Activated T-cell treated with anti-CD3 and anti-CD28 coated beads for 48 hours (primary cell): Measurements from ENCODE around the gene SNRPD2.
A peak's percentile ranks its signal among the peaks of the same experiment; 100 is the strongest.
"Not testable (repeated sequence)": the region's sequence is repeated elsewhere in the genome, so short reads cannot be mapped to it uniquely, and the experiment has no call there.

Source experiments
- DNase-seq: peaks from one replicate; pipeline ENCODE4 v3.0.0-alpha.2; 2020; ENCODE audit warnings: low read depth

Gene SNRPD2

DNA sequence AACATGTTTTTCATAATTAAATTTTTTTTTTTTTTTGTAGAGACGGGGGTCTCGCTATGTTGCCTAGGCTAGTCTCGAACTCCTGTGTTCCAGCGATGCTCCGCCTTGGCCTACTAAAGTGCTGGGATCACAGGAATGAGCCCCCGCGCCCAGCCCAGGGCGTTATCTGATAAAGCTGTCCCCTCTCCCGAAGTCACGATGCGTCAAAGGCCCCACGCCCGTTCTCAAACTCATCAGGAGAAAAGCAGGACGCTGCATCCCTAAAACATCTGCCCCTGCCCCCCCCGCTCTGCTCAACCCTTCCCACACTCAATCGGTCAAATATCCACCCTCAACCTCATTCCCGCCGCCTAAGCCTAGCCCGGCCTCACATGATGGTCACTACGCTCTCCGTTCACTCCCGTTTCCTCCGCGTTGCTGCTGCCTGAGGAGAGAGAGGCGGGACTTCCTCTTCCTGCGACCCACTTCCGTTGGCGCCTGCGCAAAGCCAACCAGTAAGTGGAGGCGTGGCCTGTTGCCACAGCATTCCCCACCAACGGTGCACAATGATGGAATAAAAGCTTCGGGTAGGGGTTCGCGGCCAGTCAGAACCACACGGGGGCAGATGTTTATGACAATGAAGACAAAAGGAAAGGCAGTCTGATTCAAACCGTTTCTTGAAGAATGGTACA, at the start of gene SNRPD2:
TSS of gene SNRPD2 (minus strand) at position 438 of the 671 bp plus-strand sequence. CDS start at position 373, 65 bp downstream.
- peak; percentile 91 for DNase-seq

DNA sequence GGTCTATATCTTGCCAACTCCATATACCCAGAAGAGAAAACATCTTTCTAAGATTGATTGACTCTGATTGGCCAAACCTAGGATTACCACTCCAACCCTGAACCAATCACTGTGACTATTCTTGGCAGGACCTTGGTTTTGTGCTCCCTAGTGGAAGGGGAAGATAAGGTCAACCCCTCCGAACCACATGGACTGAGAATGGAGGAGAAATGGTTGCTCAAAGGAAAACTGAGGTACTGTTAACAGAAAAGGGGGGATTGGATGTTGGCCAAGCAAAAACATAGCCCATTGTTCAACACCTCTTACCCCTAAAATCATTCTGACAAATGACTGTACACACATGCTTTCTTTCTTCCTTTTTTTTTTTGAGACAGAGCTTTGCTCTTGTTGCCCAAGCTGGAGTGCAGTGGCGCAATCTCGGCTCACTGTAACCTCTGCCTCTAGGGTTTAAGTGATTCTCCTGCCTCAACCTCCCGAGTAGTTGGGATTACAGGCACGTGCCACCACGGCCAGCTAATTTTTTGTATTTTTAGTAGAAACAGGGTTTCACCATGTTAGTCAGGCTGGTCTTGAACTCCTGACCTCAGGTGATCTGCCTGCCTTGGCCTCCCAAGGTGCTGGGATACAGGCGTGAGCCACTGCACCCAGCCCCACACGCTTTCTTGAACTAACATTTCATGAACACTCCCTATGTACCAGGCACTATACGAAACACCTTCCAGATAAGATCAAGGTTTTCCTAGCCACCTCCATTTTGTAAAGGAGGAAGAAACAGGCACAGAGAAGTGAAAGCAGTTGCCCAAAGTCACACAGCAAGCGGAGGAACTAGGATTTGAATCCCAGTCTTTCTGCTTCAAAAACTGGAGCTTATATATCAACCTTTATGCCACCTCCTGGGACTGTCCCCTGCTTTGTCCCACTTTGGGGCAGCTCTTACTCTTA, 48.0 kb upstream of the SNRPD2 start:
- no peak for DNase-seq

DNA sequence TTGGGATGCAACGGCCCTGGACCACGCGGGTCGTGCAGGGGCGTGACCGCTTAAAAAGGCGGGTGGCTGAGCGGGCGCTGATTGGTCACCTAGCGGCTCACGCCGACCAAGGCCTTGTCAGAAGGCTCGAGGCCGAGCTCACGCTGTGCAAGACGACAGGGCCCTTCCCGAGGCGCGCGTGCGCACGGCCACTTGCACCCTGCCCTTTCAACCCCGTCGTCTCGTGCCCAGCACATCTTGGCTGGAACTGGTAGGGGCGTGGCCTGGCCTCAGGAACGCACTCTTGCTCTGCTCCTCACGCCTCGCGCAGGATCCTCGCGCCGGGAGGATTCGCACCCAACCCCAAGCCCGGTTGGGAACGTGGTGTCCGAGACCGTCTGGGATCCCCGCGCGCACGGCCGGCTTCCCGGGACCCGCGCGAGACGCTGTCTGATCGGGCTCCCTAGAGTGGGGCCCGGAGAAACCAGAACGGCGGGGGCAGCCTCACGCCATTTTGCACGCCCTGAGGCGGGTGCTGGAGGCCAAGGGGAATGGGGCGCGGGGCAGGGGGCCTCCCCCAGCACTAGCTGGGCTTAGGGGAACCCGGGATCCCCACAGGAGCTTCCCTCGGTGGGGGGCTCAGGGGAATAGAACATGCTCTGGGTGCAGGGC, 41.5 kb upstream of the SNRPD2 start, which contains the start of gene MEIOSIN:
TSS of gene MEIOSIN (plus strand) at position 280 of the 651 bp plus-strand sequence. CDS start 1,938 bp downstream, outside the sequence.
- no peak for DNase-seq

DNA sequence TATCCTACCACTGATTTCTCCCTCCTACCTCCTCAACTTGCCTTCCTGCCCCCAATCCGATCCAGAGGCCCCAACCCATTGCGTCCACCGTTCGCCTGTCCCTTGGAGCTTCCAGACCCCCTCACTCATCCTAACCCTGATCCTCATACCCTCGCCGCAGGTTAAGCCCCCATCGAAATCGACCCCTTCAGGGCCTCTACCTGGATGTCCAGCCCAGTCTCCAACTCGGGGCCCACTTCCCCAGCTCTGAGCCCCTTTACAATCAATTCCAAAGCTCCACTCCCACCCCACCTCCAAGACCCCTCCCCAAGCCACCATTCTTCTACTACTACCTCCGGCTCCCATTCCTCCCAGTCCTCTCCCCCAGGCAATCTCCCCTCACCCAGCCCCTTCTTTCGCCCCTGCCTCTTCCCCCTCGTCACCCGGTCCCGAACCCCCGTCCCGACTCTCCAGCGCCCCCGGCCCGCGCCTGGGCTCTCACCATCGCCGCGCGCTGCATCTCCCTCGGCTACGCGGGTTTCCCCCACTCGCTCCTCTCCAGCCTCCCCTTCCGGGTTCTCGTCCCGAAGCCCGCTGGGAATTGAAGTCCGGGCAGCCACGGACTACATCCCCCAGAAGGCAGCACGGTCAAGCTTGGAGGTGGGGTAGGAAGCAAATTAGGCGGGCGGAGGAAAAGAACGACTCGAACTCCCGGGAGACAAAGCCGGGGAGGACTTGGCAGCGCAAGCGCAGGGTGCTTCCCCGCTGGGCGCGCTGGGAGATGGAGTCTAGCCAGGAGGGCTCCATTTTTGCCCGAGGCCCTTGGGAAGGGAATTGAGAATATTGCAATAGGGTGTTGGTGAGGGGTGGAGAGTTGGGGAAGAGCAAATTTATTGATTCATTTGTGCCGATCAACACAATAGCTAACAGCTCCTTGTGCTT, 38.9 kb upstream of the SNRPD2 start, which contains the start of gene FBXO46:
TSS of gene FBXO46 (minus strand) at position 529 of the 921 bp plus-strand sequence. CDS start 17,401 bp downstream, outside the sequence.
- peak; percentile 90 for DNase-seq

DNA sequence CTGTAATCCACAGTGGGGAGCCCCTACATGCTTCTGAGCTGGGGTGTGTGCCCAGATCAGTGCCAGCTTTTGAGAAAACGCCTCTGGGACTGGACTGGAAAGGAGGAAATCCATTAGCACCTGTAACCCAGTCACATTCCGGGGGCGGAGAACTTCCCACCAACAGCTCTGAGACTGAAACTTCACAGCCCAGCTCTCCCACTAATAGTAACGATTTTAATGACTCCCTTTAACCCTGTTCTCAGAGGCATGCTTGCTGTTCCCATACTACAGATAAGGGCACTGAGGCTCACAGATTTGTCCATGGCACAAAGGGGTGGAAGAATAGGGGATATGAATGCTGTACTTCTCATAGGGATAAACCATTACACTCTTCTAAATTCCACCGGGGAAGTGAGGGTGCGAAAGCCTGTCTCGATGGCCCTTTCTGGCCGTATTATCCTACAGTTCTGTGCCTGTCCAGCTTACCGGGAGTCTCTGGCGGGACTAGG, 38.1 kb upstream of the SNRPD2 start:
- no peak for DNase-seq

DNA sequence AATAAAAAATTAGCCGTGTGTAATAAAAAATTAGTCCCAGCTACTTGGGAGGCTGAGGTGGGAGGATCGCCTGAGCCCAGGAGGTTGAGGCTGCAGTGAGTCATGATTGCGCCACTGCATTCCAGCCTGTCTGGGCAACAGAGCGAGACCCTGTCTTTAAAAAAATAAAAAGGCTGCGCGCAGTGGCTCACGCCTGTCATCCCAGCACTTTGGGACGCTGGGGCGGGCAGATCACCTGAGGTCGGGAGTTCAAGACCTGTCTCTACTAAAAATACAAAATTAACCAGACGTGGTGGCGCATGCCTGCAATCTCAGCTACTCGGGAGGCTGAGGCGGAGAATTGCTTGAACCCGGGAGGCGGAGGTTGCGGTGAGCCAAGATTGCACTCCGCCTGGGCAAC, 36.9 kb upstream of the SNRPD2 start:
- not testable (repeated sequence) for DNase-seq

DNA sequence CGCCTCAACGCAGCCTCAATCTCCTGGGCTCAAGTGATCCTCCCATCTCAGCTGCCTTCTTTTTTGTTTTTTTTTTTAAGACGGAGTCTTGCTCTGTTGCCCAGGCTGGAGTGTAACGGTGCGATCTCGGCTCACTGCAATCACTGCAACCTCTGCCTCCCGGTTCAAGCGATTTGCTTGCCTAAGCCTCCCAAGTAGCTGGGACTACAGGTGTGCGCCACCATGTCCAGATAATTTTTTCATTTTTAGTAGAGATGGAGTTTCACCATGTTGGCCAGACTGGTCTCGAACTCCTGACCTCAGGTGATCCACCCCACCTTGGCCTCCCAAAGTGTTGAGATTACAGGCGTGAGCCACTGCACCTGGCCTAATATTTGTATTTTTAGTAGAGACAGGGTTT, 28.3 kb upstream of the SNRPD2 start:
- DNase-seq = not testable (repeated sequence)

DNA sequence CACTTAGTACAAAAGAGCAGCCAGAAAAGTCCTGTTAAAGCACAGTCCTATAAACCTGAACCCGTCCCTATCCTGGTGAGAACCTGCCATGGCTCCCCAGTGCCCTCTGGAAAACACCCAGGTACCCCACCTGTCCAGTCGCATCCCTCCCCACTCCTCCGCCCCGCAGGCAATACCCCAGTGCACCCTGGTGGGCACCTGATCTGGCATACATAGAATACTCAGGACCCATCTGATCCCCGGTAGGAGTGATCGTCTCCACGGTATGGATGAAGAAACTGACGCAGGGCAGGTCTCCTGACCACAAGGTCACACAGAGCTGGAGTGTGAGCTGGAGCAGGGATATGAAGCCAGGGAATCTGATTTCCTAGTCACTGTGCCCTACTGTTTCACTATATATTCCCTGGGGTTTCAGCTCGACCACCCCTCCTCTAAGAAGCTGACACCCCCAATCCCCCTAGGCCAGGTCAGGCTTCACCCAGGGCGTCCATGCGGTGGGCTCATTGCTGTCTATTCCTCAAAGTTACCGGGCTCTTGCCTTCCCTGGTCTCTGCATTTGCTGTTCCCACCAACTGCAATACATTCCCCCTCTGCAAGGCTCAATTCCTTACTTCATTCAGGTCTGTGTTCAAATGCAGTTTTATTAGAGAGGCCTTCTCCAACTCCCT, 26.4 kb upstream of the SNRPD2 start:
- DNase-seq = no peak

DNA sequence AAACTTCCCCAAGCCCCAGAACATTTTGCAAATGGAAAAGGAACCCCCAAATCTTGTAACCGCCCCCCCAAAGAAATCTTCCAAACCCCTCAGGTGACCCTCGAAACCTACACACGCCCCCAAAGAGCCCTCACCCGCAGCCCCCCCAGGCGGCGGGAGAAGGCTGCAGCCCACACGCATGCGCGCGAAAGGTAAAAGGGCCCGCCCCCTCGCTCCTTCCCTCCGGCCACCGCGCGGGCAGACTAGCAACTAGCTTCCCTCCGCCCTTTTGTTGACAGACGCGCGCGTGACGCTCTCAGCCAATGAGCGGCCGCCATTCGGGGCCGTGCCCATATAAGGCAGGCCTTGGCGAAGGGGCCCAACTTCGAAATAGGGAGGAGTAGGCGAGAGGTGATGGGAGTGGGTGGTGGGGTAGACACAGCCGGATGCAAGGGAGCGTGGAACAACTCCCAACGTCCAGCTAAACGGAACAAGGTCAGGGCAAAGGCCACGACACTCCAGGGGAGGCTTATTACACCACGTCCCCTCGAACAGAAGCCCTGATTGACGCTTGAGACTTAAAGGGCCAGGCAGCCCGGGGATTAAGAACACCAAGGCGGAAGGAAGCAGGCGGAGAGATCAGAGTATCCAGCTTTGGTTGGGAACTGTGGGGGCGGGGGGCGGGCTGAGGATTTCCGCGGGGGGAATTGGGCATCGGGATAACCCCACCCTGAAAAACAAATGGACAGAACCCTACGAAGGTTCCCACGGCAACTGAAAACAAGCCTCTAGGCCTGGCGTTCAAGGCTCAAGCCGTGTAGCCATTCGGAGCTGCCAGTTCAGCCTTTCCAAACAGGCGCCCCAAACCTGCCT, 25.6 kb upstream of the SNRPD2 start:
- DNase-seq = peak; percentile 97

DNA sequence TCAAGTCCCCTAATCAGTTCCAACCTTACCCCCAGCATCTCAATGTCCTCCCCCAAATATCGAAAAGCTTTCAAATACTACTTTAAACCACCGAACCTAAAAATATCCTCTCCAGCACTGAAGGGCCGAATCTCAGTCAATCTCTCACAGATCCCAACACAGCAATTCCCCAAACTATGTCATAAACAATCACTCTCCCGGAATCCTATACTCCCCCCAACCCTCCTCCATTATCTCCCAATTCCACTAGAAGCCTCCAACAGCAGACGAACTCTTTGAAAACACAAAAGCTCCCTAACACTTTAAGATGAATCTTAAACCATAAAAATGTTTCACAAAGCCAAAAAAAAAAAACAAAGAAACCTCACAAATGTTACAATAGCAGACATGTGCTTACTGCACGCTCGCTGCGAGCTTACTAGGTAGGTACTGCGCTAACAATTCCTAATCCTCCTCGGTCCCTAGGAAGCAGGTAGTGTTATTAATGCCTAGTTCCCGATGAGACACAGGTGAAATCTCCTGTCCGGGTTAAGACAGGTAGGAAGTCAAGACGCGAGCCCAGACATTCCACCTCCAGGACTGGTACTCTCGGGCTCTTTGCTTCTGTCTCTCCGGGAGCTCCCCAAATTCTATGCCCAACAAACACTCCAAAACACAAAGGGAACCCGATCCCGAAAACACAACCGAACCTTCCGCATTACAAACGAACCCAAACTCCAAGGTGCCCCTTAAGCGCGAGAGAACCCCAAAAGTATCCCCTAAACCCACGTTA, 24.8 kb upstream of the SNRPD2 start:
- DNase-seq = no peak

DNA sequence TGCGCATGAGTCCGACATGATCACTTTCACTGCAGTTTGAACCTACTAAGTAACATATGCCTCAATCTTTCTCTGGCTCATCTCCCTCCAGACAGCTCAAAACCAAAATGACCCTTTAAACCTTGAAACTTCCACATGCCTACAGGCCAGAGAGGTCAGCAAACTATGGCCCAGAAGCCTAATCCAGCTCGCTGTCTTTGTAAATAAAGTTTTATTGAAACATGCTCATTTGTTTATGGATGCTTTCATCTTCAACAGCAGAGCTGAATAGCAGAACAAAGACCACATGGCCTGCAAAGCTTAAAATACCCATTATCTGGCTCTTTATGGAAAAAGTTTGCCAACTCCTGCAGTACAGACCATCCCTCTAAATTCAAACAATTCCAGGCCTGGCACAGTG, 23.4 kb upstream of the SNRPD2 start:
- DNase-seq = no peak

DNA sequence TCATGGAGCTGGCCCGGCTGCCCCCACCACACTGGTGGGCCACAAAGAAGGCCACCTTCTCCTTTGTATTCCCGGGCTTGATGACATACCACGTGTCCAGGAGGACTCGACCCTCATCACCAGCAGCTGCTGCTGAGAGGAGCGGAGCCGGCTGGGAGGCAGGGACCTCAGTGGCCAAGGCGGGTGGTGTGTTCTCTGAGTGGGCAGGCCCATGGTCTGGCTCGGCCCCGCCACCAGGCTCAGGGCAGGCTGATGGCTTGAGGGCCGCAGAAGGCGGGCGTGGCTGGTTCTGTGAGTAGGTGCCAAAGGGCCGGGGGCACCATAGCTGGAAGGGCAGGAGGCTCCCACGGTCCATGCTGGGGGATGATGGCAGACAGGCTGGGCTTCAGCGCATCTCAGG, 21.4 kb upstream of the SNRPD2 start:
- DNase-seq = no peak

DNA sequence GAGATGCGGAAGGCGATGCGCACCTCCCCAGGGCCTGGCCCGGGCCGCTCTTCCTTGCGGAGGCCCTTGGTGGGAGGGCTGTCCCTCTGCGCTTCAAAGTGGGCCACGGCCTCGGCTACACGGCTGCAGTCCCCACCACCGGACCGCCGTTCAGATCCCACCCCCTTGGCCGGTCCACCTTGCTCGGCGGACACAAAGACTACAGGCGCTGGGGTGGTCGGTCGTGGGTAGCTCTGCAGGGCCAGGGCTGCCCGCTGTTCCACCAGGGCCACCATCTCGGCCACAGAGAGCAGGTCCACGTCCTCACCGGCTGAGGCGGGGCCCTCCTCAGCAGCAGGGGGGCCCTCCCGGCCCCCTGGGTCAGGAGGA, 20.9 kb upstream of the SNRPD2 start:
- no peak for DNase-seq

DNA sequence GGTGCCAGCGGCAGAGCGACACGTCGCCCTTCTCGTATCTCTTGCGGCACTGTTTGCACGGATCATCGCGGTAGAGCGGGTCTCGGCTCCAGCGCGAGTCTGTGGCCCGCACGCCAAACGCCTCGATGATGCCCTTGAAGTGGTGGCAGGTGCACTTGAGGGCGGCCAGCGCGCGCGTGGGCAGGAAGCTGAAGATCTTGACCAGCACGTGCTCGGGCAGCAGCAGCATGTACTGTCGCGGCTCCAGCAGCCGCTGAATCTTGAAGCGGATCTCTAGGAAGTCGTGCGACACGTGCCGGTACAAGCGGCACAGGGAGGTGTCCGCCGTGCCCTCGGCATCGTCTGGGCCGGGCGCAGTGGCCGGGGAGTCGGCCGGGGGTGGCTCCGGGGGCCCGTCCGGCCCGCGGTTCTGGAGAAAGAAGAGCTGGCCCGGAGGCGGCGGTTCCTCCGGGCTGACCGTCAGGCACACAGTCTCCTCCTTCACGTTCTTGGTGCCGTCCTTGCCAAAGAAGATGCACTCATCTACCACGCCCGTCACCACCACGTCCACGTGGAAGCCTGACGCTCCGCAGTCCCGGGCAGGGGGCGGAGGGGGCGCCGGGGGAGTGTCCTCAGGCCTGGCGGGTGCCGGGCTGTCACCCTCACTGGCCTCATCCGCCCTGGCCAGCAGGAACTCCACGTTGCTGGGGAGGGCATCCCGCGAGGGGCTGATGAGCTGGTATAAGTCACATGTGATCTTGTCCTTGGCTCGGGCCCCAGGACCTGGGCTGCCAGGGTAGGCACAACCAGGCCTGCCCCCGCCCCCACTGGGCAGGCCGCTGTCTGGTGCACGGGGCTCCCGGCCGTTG, 20.3 kb upstream of the SNRPD2 start:
- no peak for DNase-seq

DNA sequence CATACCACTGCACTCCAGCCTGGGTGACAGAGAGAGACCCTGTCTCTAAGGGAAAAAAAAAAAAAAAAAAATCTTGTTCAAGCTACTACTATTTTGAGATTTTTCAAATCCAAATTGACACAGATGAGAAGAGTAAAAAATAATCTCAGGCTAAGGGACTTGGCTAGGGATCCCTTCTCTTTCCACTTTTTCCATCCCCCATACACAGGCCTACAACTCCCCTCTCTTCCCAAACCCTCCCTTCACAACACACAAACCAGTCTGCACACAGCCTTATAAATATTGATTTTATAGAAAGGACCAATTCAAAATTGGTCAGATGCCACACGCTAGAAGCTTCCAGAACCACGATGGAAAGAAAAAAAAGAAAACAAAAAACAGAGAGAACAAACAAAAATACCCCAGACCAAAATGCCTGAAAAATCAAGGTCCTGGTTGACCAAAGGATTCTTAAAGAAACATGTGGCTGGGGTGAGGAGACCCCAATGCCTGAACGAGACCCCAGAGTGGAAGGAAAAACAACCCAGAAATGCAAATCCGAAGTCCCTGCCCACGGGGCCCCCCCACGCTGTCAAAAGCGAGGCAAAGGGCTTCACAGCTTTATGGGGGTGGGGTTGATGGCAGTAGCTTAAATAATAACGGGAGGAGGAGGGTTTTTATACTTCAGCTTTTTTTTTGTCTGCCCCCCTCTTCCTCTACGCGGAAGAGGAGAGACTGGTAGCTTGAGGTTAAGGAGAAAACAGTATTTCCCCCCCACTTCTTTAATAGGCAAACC, 18.8 kb upstream of the SNRPD2 start:
- no peak for DNase-seq

DNA sequence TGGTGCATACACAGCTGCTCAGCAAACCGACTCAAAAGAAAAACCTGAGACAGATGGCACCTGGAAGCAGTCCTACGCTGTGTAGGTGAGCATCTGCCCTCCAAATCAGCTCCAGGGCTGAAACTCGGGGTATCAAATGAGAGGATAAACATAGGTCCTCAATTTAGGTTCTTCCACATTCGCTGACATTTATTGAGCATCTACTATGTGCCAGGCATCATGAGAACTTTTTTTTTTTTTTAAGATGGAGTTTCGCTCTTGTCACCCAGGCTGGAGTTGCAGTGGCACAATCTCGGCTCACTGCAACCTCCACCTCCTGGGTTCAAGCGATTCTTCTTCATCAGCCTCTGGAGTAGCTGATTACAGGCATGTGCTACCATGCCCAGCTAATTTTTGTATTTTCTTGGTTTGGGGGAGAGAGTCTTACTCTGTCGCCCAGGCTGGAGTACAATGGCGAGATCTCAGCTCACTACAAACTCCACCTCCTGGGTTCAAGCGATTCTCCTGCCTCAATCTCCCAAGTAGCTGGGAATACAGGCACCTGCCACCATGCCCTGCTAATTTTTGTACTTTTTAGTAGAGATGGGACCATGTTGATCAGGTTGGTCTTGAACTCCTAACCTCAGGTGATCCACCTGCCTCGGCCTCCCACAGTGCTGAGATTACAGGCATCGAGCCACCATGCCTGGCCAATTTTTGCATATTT, 14.1 kb upstream of the SNRPD2 start:
- DNase-seq = no peak

DNA sequence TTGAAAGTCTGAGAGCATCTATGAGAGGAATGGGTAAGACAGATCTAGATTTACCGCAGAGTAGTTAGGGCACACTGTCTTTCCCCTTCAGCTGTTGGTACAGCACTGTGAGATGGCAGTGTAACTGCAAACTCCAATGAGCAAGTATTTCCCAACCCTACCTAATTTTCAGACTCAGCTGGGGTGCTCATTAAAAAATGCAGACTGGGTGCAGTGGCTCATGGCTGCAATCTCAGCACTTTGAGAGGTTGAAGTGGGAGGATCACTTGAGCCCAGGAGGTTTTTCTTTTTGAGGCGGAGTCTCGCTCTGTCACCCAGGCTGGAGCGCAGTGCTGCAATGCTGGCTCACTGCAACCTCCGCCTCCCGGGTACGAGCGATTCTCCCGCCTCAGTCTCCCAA, 13.4 kb upstream of the SNRPD2 start:
- DNase-seq = no peak
